ENCODE data around the gene OTUD3. TPM values are rescaled to one million over a fixed set of nuclear protein-coding genes. Genes with fewer than 3 reads are reported as not detected.
"Not testable (repeated sequence)": the region's sequence is repeated elsewhere in the genome, so short reads cannot be mapped to it uniquely, and the experiment has no call there.

The OTUD3 gene
- total RNA-seq, 1 donor from 2014 or later, result 11.5 TPM

DNA sequence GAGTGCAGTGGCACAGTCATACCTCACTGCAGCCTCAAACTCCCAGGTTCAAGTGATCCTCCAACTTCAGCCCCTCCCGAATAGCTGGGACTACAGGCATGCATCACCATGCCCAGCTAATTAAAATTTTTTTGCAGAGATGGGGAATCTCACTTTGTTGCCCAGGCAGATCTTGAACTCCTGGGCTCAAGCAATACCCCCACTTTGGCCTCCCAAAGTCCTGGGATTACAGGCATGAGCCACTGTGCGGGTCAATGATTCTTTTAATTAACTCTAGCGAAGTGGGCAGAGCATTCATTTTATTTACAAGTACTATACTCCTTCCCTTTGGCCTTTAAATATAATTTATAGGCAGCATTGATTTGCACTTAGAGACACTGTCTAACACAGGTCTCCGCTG lies 2.5 kb upstream of the OTUD3 start:
- ATAC-seq, result no peak
- Histone ChIP-seq H3K27ac (no peak overlapping the region), H3K27me3 (ENCODE audit: low read depth) (peaks cover 7% of the 10 kb centered on the region), H3K4me1 (peaks cover 16% of the 10 kb centered on the region), H3K4me3 (no peak overlapping the region), H3K9me3 (no peaks in the 10 kb centered on the region), H3K36me3 (no peaks in the 10 kb centered on the region)
- DNase-seq, result no peak
- TF ChIP-seq, protein P1, sequence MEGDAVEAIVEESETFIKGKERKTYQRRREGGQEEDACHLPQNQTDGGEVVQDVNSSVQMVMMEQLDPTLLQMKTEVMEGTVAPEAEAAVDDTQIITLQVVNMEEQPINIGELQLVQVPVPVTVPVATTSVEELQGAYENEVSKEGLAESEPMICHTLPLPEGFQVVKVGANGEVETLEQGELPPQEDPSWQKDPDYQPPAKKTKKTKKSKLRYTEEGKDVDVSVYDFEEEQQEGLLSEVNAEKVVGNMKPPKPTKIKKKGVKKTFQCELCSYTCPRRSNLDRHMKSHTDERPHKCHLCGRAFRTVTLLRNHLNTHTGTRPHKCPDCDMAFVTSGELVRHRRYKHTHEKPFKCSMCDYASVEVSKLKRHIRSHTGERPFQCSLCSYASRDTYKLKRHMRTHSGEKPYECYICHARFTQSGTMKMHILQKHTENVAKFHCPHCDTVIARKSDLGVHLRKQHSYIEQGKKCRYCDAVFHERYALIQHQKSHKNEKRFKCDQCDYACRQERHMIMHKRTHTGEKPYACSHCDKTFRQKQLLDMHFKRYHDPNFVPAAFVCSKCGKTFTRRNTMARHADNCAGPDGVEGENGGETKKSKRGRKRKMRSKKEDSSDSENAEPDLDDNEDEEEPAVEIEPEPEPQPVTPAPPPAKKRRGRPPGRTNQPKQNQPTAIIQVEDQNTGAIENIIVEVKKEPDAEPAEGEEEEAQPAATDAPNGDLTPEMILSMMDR (IDR thresholded peaks at IDR 0.05), result no peak
- intact Hi-C loops (cut with DNase I), result no loop called here

DNA sequence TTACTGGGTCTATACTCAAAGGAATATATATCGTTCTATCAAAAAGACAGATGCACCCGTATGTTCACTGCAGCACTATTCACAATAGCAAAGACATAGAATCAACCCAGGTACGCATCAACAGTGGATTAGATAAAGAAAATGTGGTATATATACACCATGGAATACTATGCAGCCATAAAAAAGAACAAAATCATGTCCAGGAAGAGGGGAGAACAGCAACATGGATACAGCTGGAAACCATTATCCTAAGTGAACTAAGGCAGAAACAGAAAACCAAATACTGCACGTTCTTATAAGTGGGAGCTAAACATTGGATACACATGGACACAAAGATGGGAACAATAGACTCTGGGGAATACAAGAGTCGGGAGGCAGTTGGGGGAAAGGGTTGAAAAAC lies 1.4 kb upstream of the OTUD3 start:
- intact Hi-C loops (cut with DNase I); H3K27me3 ChIP-seq (ENCODE audit: low read depth); H3K4me3 ChIP-seq; ATAC-seq; H3K36me3 ChIP-seq; H3K9me3 ChIP-seq; H3K27ac ChIP-seq; DNase-seq: not testable (repeated sequence)
- peaks cover 20% of the 10 kb centered on the region for H3K4me1 ChIP-seq

DNA sequence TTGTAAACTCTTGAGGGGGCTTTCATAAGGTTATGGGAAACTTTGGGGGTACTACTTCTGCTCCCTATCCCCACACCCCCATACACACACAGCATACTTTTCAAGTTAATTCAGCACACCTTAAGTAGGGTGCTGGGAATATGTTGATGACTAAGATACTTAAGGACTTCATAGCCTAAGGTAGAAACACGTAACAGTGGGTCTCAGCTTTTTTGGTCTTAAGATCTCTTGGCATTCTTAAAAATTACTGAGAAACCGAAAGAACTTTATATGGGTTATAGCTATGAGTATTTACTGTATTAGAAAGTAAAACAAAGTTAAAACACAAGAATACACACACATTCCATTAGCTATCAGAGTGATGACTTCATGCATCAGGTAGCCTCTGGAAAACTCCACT lies 2.1 kb downstream of the OTUD3 start:
- Histone ChIP-seq H3K27me3 (ENCODE audit: low read depth) (no peaks in the 10 kb centered on the region), H3K36me3 (no peaks in the 10 kb centered on the region), H3K9me3 (no peaks in the 10 kb centered on the region), H3K27ac (no peak overlapping the region), H3K4me3 (no peak overlapping the region), H3K4me1 (peaks cover 34% of the 10 kb centered on the region)
- intact Hi-C loops (cut with DNase I), result no loop called here
- ATAC-seq, result peak in 1 of 2 donors; percentile 68
- TF ChIP-seq, protein P1 (IDR thresholded peaks at IDR 0.05), result no peak
- DNase-seq, result no peak

DNA sequence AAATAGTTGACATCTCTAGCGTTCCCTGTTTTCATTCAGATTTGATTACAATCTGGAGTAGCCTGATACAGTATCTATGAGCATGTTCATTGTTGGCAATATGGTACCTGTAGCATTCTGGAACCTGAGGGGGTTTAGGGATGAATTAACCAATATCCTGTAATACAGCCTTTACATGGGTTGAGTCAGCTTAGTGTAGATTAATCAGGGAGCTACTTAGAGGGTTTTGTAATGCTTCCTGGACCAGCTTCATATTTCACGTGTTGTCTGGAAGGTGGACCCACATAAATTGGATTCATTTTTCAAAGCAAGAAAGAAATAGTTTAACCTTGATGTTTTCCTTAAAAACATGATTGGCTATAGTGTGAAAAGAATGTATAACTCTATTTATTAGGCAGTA lies 3.6 kb downstream of the OTUD3 start:
- Histone ChIP-seq H3K27ac (no peak overlapping the region), H3K27me3 (ENCODE audit: low read depth) (no peaks in the 10 kb centered on the region), H3K9me3 (no peaks in the 10 kb centered on the region), H3K36me3 (peaks cover 6% of the 10 kb centered on the region), H3K4me1 (peaks cover 34% of the 10 kb centered on the region), H3K4me3 (no peak overlapping the region)
- TF ChIP-seq, protein P1 (IDR thresholded peaks at IDR 0.05), result no peak
- intact Hi-C loops (cut with DNase I), result no loop called here
- ATAC-seq (no peak), DNase-seq (no peak)

DNA sequence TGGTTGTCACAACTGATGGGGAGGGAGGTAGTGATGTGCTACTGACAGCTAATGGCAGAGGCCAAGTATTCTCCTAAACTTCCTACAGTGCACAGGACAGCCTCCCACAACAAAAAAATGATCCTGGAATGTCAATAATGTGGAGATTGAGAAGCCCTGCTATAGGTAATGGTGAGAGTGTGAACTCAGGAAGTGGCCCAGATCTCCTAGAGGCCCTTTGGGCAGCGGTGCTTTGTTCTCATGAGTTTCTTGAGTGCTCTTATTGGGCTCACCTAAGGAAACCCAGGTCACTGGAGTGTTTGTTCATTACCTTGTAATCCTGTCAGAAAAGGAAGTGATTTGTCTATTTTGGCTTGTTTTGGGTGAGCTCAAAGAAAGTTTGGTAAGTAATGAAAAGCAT lies 5.9 kb downstream of the OTUD3 start:
- DNase-seq, result no peak
- TF ChIP-seq, protein P1 (IDR thresholded peaks at IDR 0.05), result no peak
- Histone ChIP-seq H3K4me1 (peaks cover 31% of the 10 kb centered on the region), H3K4me3 (no peak overlapping the region), H3K36me3 (peaks cover 27% of the 10 kb centered on the region), H3K27me3 (ENCODE audit: low read depth) (no peaks in the 10 kb centered on the region), H3K9me3 (no peaks in the 10 kb centered on the region), H3K27ac (no peak overlapping the region)
- ATAC-seq, result peak; percentile 76 to 81
- intact Hi-C loops (cut with DNase I), result no loop called here

DNA sequence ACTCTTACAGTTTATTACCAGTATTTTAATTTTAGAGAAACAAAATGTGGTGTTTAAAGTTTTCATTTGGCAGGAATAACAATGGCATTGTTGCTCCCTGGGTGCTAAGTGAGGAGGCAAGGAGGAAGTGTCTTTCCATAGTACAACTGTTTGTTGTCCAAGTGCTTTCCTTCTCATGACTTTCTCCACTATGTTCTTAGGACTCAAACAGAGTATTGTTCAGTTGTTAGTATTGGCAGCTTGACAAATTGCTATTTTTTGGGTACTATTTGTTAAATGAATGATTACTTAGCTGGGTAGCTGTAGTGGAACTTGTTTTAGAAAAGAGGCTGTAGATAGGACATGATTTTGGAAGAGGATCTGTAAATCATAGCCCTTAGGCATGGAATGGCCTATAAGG lies 7.5 kb downstream of the OTUD3 start:
- Histone ChIP-seq H3K4me3 (no peak overlapping the region), H3K27me3 (ENCODE audit: low read depth) (no peaks in the 10 kb centered on the region), H3K27ac (no peak overlapping the region), H3K4me1 (peaks cover 17% of the 10 kb centered on the region), H3K36me3 (peaks cover 40% of the 10 kb centered on the region), H3K9me3 (no peaks in the 10 kb centered on the region)
- no peak for ATAC-seq
- TF ChIP-seq, protein P1 (IDR thresholded peaks at IDR 0.05), result no peak
- no peak for DNase-seq
- intact Hi-C loops (cut with DNase I), result no loop called here
